Endothelial cell of umbilical vein (primary cell): Measurements from ENCODE around the gene SH3GL1.

Experiments used
- POLR2A ChIP-seq: IDR thresholded peaks from 2 replicates; pipeline ENCODE4 v1.6.1; 2012; ENCODE audit warnings: low read depth, mild to moderate bottlenecking, control low read depth, low read length
- TF ChIP-seq, protein P1 (sequence below), 2 donors: IDR thresholded peaks; 1 replicate in 1 of 2; 2 replicates in 1 of 2; pipeline ENCODE4 v1.5.1; 2011; ENCODE audit warnings: low read length in 2 of 2, mild to moderate bottlenecking in 2 of 2, moderate library complexity in 2 of 2, control low read depth in 1 of 2, inconsistent platforms in 1 of 2, low read depth in 1 of 2; ENCODE audit not compliant: insufficient read depth in 1 of 2; ENCODE audit errors: extremely low read depth in 1 of 2

DNA sequence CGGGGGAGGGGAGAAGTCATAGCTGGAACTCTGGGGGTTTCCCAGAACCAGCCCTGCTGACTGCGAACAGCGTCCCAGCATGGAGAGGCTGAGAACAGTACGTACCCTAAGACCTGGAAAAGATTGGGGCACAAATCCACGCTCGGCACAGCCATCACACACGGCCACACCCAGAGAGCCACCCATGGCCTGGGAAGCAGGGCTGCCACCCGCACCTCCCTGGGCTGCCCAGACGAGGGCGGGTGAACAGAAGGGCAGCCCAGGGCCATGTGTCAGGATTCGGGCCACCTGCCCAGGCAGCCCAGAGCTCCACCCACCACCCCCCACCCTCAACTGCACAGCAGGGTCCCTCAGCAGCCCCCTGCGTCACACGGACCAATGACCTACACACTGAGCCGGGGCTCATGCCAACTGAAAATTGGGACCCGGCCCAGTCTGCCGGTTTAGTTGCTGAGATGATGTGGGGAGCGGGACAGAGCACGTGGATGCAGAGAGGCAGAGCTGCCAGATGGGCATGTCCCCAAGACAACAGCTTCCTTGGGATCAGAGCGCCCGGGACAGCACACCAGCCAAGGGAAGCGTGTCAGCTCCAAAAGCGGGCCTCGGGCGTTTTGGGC is 48.8 kb upstream of the SH3GL1 start:
- TF ChIP-seq, protein P1, sequence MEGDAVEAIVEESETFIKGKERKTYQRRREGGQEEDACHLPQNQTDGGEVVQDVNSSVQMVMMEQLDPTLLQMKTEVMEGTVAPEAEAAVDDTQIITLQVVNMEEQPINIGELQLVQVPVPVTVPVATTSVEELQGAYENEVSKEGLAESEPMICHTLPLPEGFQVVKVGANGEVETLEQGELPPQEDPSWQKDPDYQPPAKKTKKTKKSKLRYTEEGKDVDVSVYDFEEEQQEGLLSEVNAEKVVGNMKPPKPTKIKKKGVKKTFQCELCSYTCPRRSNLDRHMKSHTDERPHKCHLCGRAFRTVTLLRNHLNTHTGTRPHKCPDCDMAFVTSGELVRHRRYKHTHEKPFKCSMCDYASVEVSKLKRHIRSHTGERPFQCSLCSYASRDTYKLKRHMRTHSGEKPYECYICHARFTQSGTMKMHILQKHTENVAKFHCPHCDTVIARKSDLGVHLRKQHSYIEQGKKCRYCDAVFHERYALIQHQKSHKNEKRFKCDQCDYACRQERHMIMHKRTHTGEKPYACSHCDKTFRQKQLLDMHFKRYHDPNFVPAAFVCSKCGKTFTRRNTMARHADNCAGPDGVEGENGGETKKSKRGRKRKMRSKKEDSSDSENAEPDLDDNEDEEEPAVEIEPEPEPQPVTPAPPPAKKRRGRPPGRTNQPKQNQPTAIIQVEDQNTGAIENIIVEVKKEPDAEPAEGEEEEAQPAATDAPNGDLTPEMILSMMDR (IDR thresholded peaks at IDR 0.05; ENCODE audit: extremely low read depth in 1 of 2, insufficient read depth in 1 of 2, low read depth in 1 of 2, low read length in 2 of 2) = no peak
- TF ChIP-seq POLR2A = no peak
